Measurements from ENCODE around the gene THBS2. TPM values are rescaled to one million over a fixed set of nuclear protein-coding genes. Genes with fewer than 3 reads are reported as not detected.

THBS2 gene
- total RNA-seq, 1 donor from 2014 or later, result 50.0 TPM

GRCh38 chr6:169177516-169178166, 76.0 kb downstream of the THBS2 start:
- no peak for ATAC-seq

GRCh38 chr6:169176361-169176991, 77.2 kb downstream of the THBS2 start:
- ATAC-seq, result no peak

DNA sequence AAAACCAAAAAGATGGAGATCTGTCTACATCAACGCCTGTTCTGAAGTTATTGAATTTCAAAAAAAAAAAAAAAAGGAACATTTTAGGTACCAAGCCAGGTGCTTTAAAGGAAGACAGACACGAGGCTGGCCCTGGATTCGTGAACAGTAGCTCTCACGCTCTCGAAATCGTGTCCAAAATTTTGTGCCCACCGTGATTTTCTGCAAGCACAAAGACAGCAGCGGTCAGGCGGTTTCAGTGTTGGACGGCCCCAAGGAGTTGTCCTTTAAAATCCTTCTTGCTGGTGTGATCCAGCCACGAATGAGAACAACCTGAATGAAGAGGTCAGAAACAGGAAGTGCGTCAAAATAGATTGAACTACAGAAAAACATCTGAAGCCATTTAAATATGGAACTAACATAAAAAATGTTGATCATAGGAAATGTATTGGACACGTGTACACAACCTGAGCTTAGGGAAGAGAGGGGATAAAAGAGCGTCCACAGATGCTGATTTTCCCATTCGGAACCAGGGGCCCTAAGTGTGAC, 78.2 kb downstream of the THBS2 start:
- no peak for ATAC-seq

GRCh38 chr6:169174516-169175359, 78.9 kb downstream of the THBS2 start:
- ATAC-seq, result no peak

DNA sequence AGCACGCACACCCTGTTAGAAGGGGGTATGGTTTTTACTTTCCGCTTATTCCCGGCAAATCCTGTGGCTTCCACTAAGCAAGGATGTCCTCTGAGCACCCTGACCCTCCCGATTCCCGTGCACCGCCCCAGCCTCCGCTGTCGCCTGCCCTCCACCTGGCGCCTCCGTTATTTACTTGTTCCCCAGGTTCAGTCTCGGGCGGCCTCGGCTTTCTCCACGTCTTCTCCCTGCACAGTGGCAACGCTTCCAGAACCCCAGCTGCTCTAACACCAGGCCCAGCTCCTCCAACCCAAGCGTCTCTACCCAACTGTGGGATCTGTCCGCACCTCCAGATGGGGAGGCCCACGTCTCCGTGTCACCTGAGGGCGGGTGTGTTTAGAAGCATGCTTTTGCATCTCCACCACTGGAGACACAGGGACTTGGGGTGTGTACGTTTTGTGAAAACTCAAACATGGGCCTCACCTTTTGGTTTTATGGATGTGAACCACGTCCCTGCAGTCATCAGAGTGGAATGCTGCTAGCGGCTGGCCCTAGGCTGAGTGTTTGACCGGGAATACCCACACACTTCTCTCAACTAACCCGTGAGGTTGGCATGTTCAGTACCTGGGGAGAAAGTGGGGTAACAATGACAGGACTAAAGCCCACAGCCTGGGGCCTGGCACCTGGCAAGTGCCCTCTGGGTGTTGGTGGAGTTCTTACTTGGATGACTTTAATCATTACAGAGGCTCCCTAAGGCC, 79.9 kb downstream of the THBS2 start:
- peak; percentile 21 for ATAC-seq

GRCh38 chr6:169172946-169173345, 80.7 kb downstream of the THBS2 start:
- ATAC-seq, result no peak

DNA sequence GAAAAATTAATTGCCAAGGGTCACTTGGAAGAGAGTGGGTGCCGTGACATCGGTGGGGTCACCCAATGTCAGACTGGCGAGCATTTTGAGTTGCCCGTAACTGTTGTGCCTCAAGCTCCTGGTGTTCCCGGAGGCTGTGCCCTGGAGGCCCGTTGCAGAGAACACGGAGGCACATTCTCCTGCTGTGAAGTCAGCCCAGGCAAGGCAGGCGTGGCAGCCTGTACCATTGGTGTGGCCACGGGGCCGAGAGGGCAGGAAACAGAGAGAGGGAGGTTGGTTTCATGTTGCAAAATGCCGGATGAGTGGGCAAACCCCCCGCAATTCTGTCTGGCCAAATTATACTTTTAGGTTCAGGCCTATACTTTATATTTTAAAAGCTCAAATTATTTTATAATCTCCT, 81.2 kb downstream of the THBS2 start:
- peak; percentile 45 for ATAC-seq

- no peak for ATAC-seq
Observed at GRCh38 chr6:169171951-169172350, 81.7 kb downstream of the THBS2 start.

DNA sequence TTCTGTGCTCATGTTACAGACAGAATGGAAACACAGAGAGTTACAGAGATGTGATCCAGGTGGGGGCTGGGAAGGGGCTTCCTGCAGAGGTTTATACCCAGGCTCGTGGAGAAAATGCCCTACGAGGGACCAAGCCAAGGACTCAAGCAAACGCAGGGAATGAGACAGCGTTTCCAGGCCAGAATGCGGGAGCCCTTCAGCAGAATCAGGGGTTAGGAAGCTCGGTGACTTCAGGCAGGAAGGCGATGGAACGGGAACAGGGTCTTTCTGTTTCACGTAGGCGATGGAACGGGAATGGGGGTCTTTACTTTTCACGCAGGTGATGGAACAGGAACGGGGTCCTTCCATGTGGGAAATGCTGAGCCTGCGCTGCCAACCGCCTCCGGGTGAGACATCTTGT, 82.6 kb downstream of the THBS2 start:
- ATAC-seq, result no peak

GRCh38 chr6:169170583-169170955, 83.1 kb downstream of the THBS2 start:
- ATAC-seq, result no peak

- ATAC-seq, result no peak
Observed at GRCh38 chr6:169169941-169170582, 83.6 kb downstream of the THBS2 start.

DNA sequence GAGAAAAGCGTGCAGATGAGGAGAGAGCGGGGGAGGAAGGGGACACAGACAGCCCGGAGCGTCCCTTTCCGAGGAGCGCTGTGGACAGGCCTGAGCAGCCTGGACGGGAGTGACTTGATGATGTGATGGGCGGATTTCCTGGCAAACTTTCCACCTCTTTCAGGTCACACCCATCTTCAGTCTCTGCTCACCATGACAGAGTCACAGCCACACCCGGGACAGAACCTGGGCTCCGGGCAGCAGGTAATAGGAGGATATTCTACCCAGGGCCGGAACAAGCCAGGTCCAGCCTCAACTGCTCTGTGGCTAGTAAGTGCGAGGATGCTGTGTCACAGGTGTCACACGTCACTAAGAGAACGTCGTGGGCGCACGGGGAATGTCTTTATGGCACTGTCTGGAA, 84.3 kb downstream of the THBS2 start:
- peak; percentile 92 for ATAC-seq

GRCh38 chr6:169168706-169169105, 84.9 kb downstream of the THBS2 start:
- no peak for ATAC-seq

DNA sequence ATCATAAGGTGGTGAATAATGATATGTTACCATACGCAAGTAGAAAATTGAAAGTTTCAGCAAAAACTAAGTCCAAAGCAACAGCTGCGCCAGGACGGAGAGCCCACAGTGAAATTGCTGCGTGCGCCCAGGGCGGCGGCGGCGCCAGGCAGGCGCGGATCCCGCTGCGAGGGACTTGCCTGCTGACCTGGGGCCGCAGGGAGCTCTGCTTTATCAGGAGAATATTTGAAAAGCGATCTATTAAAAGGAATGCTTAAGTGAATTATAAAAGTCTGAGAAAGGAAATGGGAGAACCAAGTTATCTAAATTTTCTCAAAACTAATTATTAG, 85.4 kb downstream of the THBS2 start:
- ATAC-seq, result no peak

- no peak for ATAC-seq
Observed at GRCh38 chr6:169167581-169168301, 85.9 kb downstream of the THBS2 start.

DNA sequence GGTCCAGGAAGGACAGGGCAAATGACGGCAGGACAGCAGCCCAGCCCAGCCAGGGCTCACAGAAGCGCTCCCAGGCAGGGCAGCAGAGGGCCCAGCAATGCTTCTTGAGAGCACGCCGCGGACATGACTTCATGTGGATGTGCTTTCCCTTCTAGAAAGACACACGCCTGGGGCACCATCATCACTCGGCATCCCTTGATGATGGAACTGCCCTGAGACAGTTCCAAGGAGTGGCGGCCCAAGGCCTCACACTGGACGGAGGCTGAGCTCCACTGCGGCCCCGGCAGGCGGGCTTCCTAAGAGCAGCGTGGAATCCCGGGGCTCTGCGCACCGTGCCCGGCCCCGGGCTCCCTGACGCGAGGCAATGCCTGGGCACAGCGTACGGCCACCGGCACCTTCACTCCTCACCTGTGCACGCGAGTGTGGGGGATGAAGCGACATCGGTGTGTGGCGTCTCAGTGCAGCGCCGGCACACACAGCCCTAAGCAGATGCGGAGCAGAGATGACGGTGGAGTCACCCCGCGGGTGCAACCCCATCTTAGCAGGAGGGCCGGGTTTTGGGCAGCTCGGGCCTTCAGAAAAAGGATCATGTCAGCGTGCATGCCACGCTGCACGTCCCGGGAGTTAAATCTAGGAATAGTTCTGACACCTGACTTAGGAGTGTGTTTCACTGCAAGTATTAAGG, 86.6 kb downstream of the THBS2 start:
- ATAC-seq, result no peak

All from esophagus mucosa (tissue), 1 donor.